K562 (cell line): Measurements from ENCODE around the gene IMPDH2. TPM values are rescaled to one million over a fixed set of nuclear protein-coding genes. Genes with fewer than 3 reads are reported as not detected.

ENCODE experiments used
- ATAC-seq: fragments of 200-7000 bp; cut with Tn5 transposase; 3 replicates; pipeline ENCODE4 v1.9.1; 2020; ENCODE audit warnings: moderate library complexity
- BruUV-seq: library from RNA; stranded (reverse); fragments of 400-500 nt; replicated peaks from 2 replicates; lab custom pipeline; 2021; lab: Mats Ljungman, UMichigan
- CTCF ChIA-PET: fragments of 300-600 bp; formaldehyde crosslinking; extraction: SDS; loops from one replicate; lab custom pipeline; 2021; ENCODE audit warnings: low intra/inter-chr PET ratio; lab: Yijun Ruan, JAX
- POLR2A ChIA-PET: fragments of 300-600, 350-650 bp; sonication (Branson Sonifier 250); formaldehyde crosslinking; extraction: SDS; loops from one replicate; lab custom pipeline; 2021; ENCODE audit warnings: antibody characterized with exemption, inconsistent platforms; lab: Yijun Ruan, JAX
- DNase-seq, 4 experiments: peaks; one replicate each; pipeline versions ENCODE4 v3.0.0 to v3.0.0-alpha.2; 2011 to 2018; ENCODE audit warnings: low spot score in 3 of 4, mixed read lengths in 3 of 4; ENCODE audit errors: extremely low read depth in 1 of 4
- FAIRE-seq: peaks from 2 replicates; lab custom pipeline; 2011; peaks lifted over from hg19 to GRCh38; lab: Jason Lieb, UNC
- H2AFZ ChIP-seq: 2 replicates; pipeline ENCODE4 v1.6.0; 2011; ENCODE audit warnings: low read depth, low read length, control low read depth, inconsistent platforms
- H3K27ac ChIP-seq: fragments of 200-600 bp; 3 replicates; pipeline ENCODE4 v1.8.0; 2011; ENCODE audit warnings: low read depth, mild to moderate bottlenecking, control low read depth, inconsistent platforms, low read length, moderate library complexity, mixed read lengths; ENCODE audit errors: extremely low read depth
- H3K27me3 ChIP-seq, 2 experiments: fragments of 300-600 bp in 1 of 2; 2 replicates in 1 of 2; 3 replicates in 1 of 2; pipeline versions ENCODE4 v1.6.0 to v1.8.0; 2011; ENCODE audit warnings: inconsistent platforms in 2 of 2, low read length in 2 of 2, mild to moderate bottlenecking in 1 of 2, mixed read lengths in 1 of 2, moderate library complexity in 1 of 2; ENCODE audit not compliant: control insufficient read depth in 2 of 2, insufficient read depth in 2 of 2
- H3K36me3 ChIP-seq: fragments of 300-600 bp; 3 replicates; pipeline ENCODE4 v1.8.0; 2011; ENCODE audit warnings: mild to moderate bottlenecking, low read length, inconsistent platforms; ENCODE audit not compliant: control insufficient read depth, insufficient read depth
- H3K4me1 ChIP-seq, 2 experiments: fragments of 200-600 bp in 1 of 2; replicated peaks in 1 of 2; 2 replicates in 1 of 2; 3 replicates in 1 of 2; pipeline versions ENCODE4 v1.5.1 to v1.8.0; 2011; ENCODE audit warnings: inconsistent platforms in 2 of 2, low read length in 2 of 2, mild to moderate bottlenecking in 1 of 2, mixed read lengths in 1 of 2, moderate library complexity in 1 of 2; ENCODE audit not compliant: control insufficient read depth in 2 of 2, insufficient read depth in 2 of 2
- H3K4me2 ChIP-seq: 2 replicates; pipeline ENCODE4 v1.6.1; 2011; ENCODE audit warnings: low read length, control low read depth, inconsistent platforms, mixed read lengths; ENCODE audit not compliant: insufficient read depth
- H3K4me3 ChIP-seq: fragments of 200-600 bp; sonication (generic), shearing (Covaris generic); 2 replicates; pipeline ENCODE4 v1.5.1; 2016; ENCODE audit warnings: control low read depth, inconsistent platforms
- H3K79me2 ChIP-seq: fragments of 200-600 bp; 3 replicates; pipeline ENCODE4 v1.8.0; 2011; ENCODE audit warnings: low read length, inconsistent platforms; ENCODE audit not compliant: control insufficient read depth, insufficient read depth
- H3K9ac ChIP-seq, 2 experiments: 2 replicates each; pipeline versions ENCODE4 v1.6.0 to v1.6.1; 2011; ENCODE audit warnings: low read depth in 2 of 2, low read length in 2 of 2, control low read depth in 1 of 2, inconsistent platforms in 1 of 2, mild to moderate bottlenecking in 1 of 2, mixed read lengths in 1 of 2; ENCODE audit not compliant: insufficient read depth in 1 of 2
- H3K9me1 ChIP-seq: one replicate; pipeline ENCODE4 v1.6.0; 2011; ENCODE audit warnings: inconsistent platforms, mild to moderate bottlenecking, low read length, moderate library complexity; ENCODE audit not compliant: control insufficient read depth, insufficient read depth
- H3K9me3 ChIP-seq: replicated peaks from 2 replicates; pipeline ENCODE4 v1.5.1; 2011; ENCODE audit warnings: low read depth, low read length, inconsistent platforms; ENCODE audit not compliant: control insufficient read depth, insufficient read depth
- H4K20me1 ChIP-seq: replicated peaks from 2 replicates; pipeline ENCODE4 v1.6.1; 2011; ENCODE audit warnings: low read length, inconsistent platforms, mixed read lengths; ENCODE audit not compliant: control insufficient read depth, insufficient read depth
- C11orf30 ChIP-seq: fragments of 450-650 bp; IDR thresholded peaks from 2 replicates; pipeline ENCODE4 v1.6.1; 2016; ENCODE audit warnings: low read depth, mild to moderate bottlenecking
- JUND ChIP-seq, 2 experiments: IDR thresholded peaks; 2 replicates in 1 of 2; 3 replicates in 1 of 2; pipeline ENCODE4 v1.6.1; 2011; ENCODE audit warnings: borderline replicate concordance in 2 of 2, low read depth in 2 of 2, low read length in 2 of 2, improper control_type of control experiment in 1 of 2, missing biosample characterization in 1 of 2, missing genetic modification characterization in 1 of 2, missing genetic modification reagents in 1 of 2
- MAZ ChIP-seq, 2 experiments: fragments of 450-650 bp in 1 of 2; sonication (generic) in 1 of 2; formaldehyde crosslinking; IDR thresholded peaks in 1 of 2; conservative IDR thresholded peaks in 1 of 2; 2 replicates each; pipeline versions ENCODE4 v1.4.0 to v1.5.0; 2020; ENCODE audit warnings: mild to moderate bottlenecking in 1 of 2, missing genetic modification reagents in 1 of 2
- MCM5 ChIP-seq: fragments of 450-650 bp; IDR thresholded peaks from 2 replicates; pipeline ENCODE4 v1.6.1; 2016; ENCODE audit warnings: low read depth
- MYNN ChIP-seq, 2 experiments: sonication (generic); formaldehyde crosslinking in 1 of 2; IDR thresholded peaks; 2 replicates each; pipeline versions ENCODE4 v1.5.0 to v1.6.1; 2016 to 2020; ENCODE audit warnings: antibody characterized with exemption in 1 of 2, missing genetic modification reagents in 1 of 2
- RFX1 ChIP-seq: fragments of 450-650 bp; IDR thresholded peaks from 2 replicates; pipeline ENCODE4 v1.6.1; 2016; ENCODE audit warnings: mild to moderate bottlenecking, moderate library complexity
- TARDBP ChIP-seq: fragments of 450-650 bp; IDR thresholded peaks from 2 replicates; pipeline ENCODE4 v1.6.1; 2016
- ZC3H8 ChIP-seq: fragments of 450-650 bp; IDR thresholded peaks from 2 replicates; pipeline ENCODE4 v1.6.1; 2017
- ZFP1 ChIP-seq: fragments of 450-650 bp; formaldehyde crosslinking; IDR thresholded peaks from 2 replicates; pipeline ENCODE4 v1.4.0; 2020; ENCODE audit warnings: mild to moderate bottlenecking, mixed read lengths
- ZNF41 ChIP-seq: fragments of 250-450 bp; sonication (Bioruptor Pico); conservative IDR thresholded peaks from 2 replicates; pipeline ENCODE4 v1.4.0; 2020; ENCODE audit warnings: mild to moderate bottlenecking
- ZNF586 ChIP-seq: fragments of 450-650 bp; formaldehyde crosslinking; conservative IDR thresholded peaks from 2 replicates; pipeline ENCODE4 v1.4.0; 2020; ENCODE audit warnings: mild to moderate bottlenecking, moderate library complexity
- WGBS: fragments of 100-300 bp; shearing (Covaris generic); methylation state at CpG from one replicate; pipeline ENCODE4 v1.1.6; 2016; ENCODE audit warnings: low coverage, mixed read lengths; ENCODE audit not compliant: insufficient coverage; ENCODE audit errors: missing lambda C conversion rate; 5-methylcytosine and 5-hydroxymethylcytosine counted together
- in situ Hi-C: fragments of 300-500 bp; cut with MboI; formaldehyde crosslinking; loops from 4 replicates; pipeline ENCODE4 v1.15.0; 2018; ENCODE audit warnings: inconsistent platforms, mixed read lengths
- intact Hi-C: fragments of 100-400 bp; cut with micrococcal nuclease; formaldehyde crosslinking; loops from 2 replicates; pipeline ENCODE4 v1.14.2; 2022
- polyA plus RNA-seq, 8 experiments: library from polyadenylated mRNA; depleted of rRNA in 4 of 8; stranded (reverse) in 5 of 8; unstranded in 3 of 8; fragments of >200 nt; fragmentation: Nextera tagmentation in 2 of 8; fragmentation: Illumina TruSeq in 1 of 8; extraction: Ambion mirVana in 2 of 8; extraction: Trizol in 1 of 8; gene quantifications; 2 replicates each; pipeline versions ENCODE4 v1.2.1 to v1.2.3, GENCODE V29; 2011 to 2014; ENCODE audit warnings: inconsistent platforms in 1 of 8, missing spikeins in 1 of 8
- total RNA-seq, 7 experiments: library from RNA; depleted of rRNA in 6 of 7; stranded (reverse); fragments of >200 nt in 6 of 7; fragmentation: Illumina TruSeq in 2 of 7; extraction: Trizol in 2 of 7; gene quantifications; 2 replicates each; pipeline versions ENCODE4 v1.2.1 to v1.2.3, GENCODE V29; 2011 to 2021; ENCODE audit warnings: low replicate concordance in 1 of 7
- TF ChIP-seq, protein P1 (sequence below): fragments of 200-800 bp; sonication (Bioruptor generic); IDR thresholded peaks from 2 replicates; pipeline ENCODE4 v1.6.1; 2017; ENCODE audit warnings: missing genetic modification characterization, missing compliant biosample characterization

IMPDH2 gene
- total and polyA plus RNA-seq, 9 of the 15 experiments (the other 6 are each of a cell fraction or from before 2014, with no cell fraction given): 318 to 507 (median 366) TPM

DNA sequence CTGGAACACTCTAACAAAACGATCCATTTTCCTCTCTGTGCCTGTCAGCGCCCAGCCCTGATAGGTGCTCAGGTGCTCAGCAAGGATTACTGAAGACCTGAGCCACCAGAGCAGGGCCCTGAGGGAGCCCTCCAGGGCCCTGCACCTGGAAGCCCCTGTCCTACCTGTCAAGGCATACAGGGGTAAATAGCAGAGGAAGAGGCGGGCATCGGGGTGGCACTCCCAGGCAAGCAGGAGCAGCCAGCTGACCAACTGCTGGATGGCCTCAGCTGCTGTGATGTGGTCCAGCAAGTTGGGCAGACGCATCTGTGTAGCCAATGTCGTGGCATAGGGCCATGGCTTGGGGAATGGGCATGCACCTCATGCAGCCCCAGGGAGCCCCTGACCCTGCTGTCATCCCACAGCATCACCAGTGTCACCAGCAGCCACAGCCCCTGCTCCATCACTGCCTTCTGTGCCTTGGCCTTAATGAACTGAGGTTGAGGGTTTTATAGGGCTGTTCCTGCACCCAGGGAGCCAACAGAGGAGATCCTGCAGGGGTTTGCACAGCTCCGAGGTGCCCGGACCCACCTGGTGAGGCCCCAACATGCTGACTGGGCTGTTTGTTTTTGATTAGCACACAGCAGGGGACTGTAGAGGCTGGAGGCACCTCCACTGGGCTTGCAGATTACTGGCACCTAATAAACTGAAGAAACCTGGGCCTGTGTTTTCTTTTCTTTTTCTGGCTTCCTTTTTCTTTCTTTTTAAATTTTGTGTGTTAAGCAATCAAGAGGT is 29.9 kb downstream of the IMPDH2 start (continued):
- TF ChIP-seq, protein P1, sequence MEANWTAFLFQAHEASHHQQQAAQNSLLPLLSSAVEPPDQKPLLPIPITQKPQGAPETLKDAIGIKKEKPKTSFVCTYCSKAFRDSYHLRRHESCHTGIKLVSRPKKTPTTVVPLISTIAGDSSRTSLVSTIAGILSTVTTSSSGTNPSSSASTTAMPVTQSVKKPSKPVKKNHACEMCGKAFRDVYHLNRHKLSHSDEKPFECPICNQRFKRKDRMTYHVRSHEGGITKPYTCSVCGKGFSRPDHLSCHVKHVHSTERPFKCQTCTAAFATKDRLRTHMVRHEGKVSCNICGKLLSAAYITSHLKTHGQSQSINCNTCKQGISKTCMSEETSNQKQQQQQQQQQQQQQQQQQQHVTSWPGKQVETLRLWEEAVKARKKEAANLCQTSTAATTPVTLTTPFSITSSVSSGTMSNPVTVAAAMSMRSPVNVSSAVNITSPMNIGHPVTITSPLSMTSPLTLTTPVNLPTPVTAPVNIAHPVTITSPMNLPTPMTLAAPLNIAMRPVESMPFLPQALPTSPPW (CRISPR knock-in tag): no peak
- no peak for TF ChIP-seq ZNF41 (CRISPR knock-in tag)
- TF ChIP-seq C11orf30: no peak
- no peak for TF ChIP-seq MAZ (CRISPR knock-in tag; conservative IDR thresholded peaks at IDR 0.05 in 1 of 2, IDR thresholded peaks at IDR 0.05 in 1 of 2)
- no peak for TF ChIP-seq TARDBP
- TF ChIP-seq, all 486 proteins: peak for 0

DNA sequence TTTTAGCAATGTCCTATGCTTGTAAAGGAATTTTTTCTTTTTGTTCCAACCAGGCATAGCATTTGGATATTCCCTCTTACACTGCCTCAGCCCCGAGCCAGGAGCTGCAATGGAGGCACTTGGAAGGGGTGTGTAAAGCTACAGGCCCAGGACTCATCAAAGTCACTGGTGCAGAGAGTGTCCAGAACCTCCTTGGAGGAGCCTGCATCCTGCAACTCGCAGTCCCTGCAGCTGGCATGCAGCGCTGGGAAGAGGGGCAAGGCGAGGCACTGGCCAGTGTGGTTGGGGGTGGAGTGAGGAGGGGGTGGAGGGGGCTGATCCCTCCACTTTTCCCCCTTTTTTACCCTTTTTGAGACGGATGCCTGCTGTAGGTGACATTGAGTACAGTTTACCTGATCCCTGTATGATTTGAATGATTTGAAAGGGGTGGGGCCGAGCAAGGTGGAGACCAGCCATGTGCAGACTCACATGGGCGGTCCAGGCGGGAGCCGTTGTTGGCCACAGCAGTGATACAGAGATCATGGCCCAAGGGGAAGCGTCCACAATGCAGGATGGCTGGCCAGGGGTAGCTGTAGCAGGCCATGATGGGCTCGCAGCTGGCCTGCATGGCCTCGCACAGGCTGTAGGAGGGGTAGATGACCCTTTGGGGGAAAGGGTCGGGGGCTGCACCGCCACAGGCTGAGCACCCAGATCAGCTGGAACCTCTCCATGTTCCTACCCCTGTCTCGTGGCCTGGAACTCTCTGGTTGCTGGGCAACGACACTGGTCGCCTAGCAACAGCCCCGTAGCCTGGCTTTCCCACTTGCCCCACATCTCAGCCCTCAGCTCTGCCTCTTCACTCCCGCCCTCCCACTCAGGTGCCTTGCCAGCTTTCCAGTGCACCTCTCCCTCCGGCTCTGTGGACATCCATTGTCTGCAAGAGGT is 31.2 kb downstream of the IMPDH2 start:
- in situ Hi-C loops (no loop called here), intact Hi-C loops (no loop called here)
- peak; percentile 26; the same call in 2 of the 3 replicates for ATAC-seq
- H3K9me3 ChIP-seq: no peaks in the 10 kb centered on the region
- 44% methylated on average over 13 of the region's 20 CpGs for WGBS
- BruUV-seq: no TSS peak
- H3K4me3 ChIP-seq: no peak overlapping the region
- no peak overlapping the region for H3K27ac ChIP-seq
- peak overlapping the region in 1 of 2 experiments; percentile 76; a peak in 1 of 4 replicates for H3K9ac ChIP-seq
- DNase-seq: peak in 2 of 4 experiments; percentile 20 to 38
- H3K27me3 ChIP-seq: no peaks in the 10 kb centered on the region
- CTCF ChIA-PET: no interaction called here
- no peaks in the 10 kb centered on the region for H4K20me1 ChIP-seq
- POLR2A ChIA-PET: interaction anchor here (1.0 to 1.5 kb wide), 2 partner anchors 10 kb away, joined by 5 read pairs; partner anchors contain the start of gene WDR6
- FAIRE-seq: no peak
- H3K9me1 ChIP-seq: no peaks in the 10 kb centered on the region
- H2AFZ ChIP-seq: no peak overlapping the region
- TF ChIP-seq ZFP1 (CRISPR knock-in tag) (no peak), MCM5 (no peak), JUND (IDR thresholded peaks at IDR 0.05; ENCODE audit: borderline replicate concordance, low read depth, low read length) (no peak), JUND (tag; IDR thresholded peaks at IDR 0.05; ENCODE audit: borderline replicate concordance, low read depth, low read length) (no peak), RFX1 (peak; percentile 90), ZNF586 (CRISPR knock-in tag) (no peak), ZC3H8 (no peak), MYNN (IDR thresholded peaks at IDR 0.05) (peak; percentile 97), MYNN (CRISPR knock-in tag; IDR thresholded peaks at IDR 0.05) (no peak)
- no peaks in the 10 kb centered on the region for H3K79me2 ChIP-seq
- H3K36me3 ChIP-seq: no peaks in the 10 kb centered on the region
- H3K4me2 ChIP-seq: no peak overlapping the region
- peaks cover 0 to 10% of the 10 kb centered on the region in 2 experiments; a peak in 2 of 5 replicates for H3K4me1 ChIP-seq
